ENCODE measurements around the gene DPM2. TPM values are rescaled to one million over a fixed set of nuclear protein-coding genes. Genes with fewer than 3 reads are reported as not detected.

The DPM2 gene, protein sequence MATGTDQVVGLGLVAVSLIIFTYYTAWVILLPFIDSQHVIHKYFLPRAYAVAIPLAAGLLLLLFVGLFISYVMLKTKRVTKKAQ
- total RNA-seq, result 14.9 TPM
- long read RNA-seq, transcript DPM2-201 (4 exons, 1,542 nt), result major isoform, 15 of 28 reads
- long read RNA-seq, transcript DPM2-205 (3 exons, 1,662 nt), result minor isoform, 7 of 28 reads
- long read RNA-seq, partial matches to known transcripts, result 3 of 28 reads
- long read RNA-seq, other reads (novel, unspliced or antisense), result 3 of 28 reads

DNA sequence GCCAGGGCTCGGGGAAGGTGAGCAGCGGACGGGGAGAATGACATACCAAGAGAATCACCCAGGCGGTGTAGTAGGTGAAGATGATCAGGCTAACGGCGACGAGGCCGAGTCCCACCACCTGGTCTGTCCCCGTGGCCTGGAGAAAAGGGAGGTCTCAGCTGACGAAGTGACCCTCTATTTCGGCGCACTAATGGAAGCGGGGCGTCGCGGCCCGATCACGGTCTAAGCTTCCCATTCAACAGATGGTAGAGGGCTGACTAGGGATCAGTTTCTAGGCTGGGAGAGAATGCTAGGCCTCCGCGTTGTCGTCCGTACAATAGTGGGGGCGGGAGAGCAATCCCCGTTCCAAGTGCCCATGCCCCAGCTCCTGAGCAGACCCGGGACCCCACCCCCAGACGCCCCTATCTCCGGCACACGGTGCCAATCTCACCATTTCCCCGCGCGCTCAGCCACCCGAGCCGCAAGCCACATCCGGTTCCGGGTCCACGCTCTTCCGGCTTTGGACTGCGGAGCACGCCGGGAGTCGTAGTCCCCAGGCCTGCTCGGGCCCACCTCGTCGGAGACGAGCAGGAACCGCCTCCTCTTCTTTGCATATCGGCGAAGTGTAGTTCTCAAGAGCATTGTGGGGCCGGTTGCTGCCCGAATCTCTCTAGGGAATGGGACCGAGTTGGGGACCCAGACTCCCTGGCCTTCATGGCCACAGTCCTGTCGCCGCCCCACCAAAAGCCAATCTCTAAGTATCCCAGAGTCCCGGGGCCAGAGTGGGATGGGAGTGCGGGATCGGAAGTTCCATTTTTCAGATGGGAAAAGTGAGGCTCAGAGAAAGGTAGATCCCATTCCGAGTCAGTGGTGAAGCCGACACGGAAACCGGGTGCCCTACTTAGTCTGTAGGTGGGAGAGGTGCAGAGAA lies at the start of gene DPM2:
DPM2 (minus strand) TSS at position 467 of the 910 bp plus-strand sequence; CDS start at position 433, 34 bp downstream.
- intact Hi-C loops (cut with DNase I), result no loop called here
- DNase-seq (ENCODE audit: low spot score), result peak; percentile 93

DNA sequence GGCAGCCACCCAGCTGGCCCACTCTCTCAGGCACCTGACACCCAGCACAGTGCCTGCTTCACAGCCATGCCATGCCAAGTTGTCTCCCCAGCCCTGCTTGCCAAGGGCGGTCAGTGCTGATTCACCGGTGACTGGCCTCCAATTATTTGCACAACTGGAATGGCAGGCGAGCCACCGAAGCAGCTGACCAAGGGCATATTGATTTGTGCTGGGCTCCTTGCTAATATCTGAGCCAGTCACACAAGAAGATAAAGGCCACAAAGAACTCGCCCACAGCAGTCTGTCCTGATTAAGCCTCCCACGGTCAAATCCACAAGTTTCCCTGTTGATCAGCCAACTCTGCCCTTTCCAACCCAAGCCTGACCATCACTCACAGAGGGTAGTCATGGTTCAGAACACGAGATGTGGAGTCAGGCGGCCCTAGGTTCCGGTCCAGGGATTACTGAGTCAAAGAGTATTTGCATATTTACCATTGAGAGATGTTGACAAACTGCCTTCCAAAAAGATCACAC lies 49.5 kb upstream of the DPM2 start:
- DNase-seq (ENCODE audit: low spot score), result no peak
- intact Hi-C loops (cut with DNase I), result no loop called here

DNA sequence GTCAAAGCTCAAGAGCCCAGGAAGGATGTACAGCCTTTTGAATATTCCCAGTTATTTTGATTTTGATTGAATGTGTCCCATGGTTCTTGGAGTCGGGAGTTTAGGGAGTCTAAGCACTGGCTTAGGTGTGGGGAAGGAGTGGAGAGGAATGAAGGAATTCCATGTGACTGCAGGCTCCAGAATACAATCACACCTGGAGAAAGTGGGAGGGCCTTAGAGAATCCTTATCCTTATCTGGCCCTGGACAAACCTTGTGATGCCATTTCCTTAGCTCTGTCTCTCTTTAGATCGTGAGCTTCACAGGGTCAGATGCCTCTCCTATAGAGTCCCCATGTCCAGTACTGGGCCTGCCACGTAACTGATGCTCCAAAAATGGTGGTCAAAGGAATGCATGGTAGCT lies 47.4 kb upstream of the DPM2 start:
- intact Hi-C loops (cut with DNase I), result no loop called here
- DNase-seq (ENCODE audit: low spot score), result no peak

DNA sequence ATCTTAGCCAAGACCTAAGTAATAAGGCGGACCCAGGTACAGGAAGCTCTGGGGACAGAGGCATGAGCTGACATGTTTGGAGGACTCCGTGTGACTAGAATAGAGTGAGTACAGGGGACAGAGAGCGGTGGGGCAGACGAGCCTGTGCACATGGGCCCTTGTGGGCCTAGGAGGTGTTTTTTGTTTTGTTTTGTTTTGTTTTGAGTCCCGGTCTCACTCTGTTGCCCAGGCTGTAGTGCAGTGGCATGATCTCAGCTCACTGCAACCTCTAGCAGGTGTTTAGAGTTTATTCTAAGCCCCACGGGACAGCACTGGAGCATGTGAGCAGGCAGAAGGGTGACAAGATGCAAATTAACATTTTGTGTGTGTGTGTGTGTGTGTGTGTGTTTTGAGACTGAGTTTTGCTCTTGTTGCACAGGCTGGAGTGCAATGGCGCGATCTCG lies 46.2 kb upstream of the DPM2 start:
- no peak for DNase-seq (ENCODE audit: low spot score)
- intact Hi-C loops (cut with DNase I), result no loop called here

DNA sequence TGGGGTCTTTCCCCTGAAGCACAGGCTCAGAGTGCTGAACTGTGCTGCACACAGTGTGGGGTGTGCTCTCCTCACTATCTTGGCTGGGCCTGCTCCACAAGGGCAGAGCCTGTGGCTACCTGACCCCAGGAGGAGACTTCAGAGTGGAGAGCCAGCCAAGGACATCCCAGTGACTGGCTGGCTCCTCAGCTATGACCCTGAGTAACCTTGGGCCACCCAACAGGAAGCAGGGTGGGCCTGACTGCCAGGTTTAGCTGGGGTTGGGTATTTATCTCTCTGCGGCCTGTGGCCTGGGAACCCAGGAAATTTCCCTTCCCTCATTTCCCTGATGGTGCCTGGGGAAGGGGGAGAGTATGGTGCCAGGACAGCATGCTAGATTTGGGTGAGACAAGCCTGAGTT lies 45.3 kb upstream of the DPM2 start:
- no peak for DNase-seq (ENCODE audit: low spot score)
- intact Hi-C loops (cut with DNase I), result no loop called here

DNA sequence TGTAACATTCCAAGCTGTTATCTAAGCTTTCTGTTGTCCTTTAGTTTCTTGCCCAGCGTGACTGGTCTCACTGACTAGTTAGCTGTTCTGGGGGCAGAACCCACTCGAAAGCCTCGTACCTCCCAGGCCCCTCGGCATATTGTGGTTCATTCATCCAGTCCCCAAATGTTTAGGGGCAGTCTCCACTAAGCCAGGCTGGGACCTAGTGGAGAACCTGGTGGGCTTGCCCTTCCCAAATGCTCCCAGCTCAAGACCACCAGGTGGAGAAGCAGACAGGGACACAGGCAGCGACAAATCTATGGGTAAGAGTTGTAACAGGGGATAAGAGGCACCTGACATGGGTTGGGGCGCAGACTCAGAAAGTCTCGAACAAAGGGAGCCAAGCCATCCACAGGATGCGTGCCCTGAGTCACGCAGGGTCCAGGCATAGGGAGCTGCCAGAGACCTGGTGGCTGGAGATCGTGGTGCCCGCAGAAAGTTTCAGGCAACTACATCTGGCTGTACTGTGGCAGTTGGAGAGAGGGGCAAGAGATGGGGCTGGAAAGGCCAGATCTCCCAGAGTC lies 44.0 kb upstream of the DPM2 start:
- intact Hi-C loops (cut with DNase I), result loop anchor here (2.0 kb wide), 1 partner anchor 31 kb away; no protein-coding TSS in a partner anchor
- no peak for DNase-seq (ENCODE audit: low spot score)

DNA sequence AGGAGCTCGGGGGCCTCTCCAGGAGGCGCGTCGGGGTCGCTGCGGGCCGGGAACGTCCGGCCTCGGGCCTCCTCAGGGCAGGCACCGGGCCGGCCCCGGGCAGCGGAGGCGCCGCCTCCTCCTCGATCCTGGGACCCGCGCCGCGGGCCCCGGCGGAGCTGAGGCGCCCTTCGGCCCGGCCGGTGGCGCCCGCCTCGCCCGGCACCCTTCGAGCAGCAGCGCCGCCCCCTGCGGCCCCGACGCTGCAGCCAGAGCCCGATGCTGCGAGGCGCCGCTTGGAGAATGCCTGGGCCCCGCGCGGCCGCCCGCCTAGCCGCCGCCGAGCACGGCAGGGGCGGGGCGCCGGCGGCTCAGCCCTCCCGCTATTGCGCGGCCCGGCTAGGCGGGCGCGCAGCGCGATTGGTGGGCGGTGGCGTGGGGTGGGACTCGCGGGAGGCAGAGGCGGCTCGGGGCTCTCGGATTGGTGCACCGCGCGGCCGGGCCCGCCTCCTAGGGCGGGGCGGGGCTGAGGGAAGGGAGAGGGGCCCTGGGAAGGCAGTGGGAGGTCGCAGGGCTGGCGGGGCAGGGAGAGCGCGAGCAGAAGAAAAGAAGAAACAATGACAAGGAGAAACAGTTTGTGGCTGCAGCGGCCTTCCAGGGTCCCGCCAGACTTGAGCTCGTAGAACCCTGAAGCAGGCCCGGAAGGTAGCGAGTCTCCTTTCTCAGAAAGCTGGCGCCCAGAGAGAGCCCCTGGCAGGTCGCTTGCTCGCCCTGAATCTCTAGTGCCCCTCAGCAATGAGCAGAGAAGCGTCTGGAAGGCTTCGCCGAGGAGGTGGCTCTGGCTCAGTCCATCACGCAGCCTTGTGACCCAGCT lies 43.3 kb upstream of the DPM2 start, which contains the start of gene EEIG1:
EEIG1 (minus strand) TSS at position 284 of the 853 bp plus-strand sequence. CDS start 852 bp downstream, outside the sequence.
- intact Hi-C loops (cut with DNase I), result loop anchor here (2.0 kb wide), 1 partner anchor 30 kb away; no protein-coding TSS in a partner anchor

DNA sequence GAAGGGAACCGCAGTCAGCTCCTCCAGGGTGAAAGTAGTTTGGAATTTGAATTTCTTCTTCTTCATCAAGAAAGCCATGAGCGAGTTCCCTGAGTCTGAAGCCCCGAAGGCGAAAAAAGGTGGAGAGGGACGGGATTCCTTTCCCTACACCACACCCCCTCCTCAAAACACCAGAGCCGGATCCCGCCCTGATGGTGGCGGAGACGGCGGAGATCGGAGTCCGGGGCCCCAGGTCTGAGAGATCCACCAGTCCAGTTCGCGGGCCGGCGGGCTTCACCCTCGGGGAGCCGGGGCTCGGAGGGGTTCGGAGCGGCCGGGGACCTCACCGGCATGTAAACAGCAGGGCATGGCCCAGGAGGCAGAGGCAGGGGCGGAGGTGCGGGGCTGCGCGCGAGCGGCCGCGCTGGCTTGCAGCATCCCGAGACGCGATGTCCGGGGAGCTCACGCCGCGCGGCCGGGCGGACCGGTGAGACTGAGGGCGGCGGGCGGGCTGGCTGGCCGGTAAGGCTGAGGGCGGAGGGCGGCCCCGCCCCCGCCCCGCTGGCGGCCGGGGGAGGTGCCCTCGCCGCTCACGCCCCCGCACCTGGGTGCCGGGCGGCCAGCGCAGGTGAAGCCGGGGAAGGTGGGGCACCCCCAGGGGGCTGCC lies 42.5 kb upstream of the DPM2 start:
- no peak for DNase-seq (ENCODE audit: low spot score)
- intact Hi-C loops (cut with DNase I), result loop anchor here (2.0 kb wide), 1 partner anchor 29 kb away; no protein-coding TSS in a partner anchor

More for the DNA sequence above, 43.3 kb upstream of the DPM2 start, which contains the start of gene EEIG1:
- DNase-seq (ENCODE audit: low spot score), result peak; percentile 98

DNA sequence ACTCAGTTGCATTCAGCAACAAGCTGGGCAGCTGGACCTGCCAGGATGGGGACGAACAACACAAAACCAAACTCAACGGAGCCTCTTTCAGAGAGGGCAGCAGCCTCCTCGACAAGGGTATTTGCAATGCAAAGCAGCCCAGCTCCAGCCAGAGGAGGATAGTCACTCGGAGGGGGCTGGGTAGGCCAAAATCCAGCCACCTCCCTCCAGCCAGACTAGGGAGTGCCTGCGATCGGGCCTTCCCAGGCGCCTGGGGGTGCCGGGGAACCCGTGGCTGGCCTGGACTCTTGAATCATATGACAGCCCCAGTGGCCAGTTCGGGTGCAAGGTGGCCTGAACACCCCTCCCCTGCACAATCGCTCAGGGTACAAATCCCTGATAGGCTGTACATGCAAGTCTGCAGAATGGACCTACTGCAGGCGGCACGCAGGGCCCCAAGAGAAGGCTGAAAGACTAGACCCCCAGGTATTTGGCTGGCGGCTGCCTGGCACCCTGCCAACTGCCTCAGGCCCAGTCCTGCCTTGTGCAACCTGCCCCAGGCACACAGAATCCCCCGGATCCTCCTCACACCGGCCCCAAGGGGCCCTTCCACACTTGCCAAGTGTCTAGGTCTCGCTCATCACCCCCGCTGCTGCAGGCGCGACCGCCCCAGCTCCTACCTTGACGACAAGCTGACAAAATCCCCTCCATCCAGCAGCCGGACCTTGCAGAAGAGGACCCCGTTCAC lies 41.8 kb upstream of the DPM2 start:
- no peak for DNase-seq (ENCODE audit: low spot score)
- intact Hi-C loops (cut with DNase I), result loop anchor here (2.0 kb wide), 1 partner anchor 29 kb away; no protein-coding TSS in a partner anchor

DNA sequence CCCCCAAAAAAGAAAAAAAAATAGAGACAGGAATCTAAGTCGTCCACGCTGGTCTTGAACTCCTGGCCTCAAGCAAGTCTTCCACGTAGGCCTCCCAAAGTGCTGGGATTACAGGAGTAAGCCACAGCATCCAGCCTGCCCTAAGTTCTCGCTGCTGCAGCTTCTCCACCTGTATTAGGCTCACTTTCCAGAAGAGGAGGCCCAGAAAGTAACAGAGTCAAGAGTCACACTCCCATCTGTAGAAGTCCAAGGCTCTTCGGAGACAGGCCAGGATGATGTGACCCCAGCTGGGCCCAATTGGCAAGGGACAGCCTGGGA lies 41.3 kb upstream of the DPM2 start:
- intact Hi-C loops (cut with DNase I), result no loop called here
- no peak for DNase-seq (ENCODE audit: low spot score)

DNA sequence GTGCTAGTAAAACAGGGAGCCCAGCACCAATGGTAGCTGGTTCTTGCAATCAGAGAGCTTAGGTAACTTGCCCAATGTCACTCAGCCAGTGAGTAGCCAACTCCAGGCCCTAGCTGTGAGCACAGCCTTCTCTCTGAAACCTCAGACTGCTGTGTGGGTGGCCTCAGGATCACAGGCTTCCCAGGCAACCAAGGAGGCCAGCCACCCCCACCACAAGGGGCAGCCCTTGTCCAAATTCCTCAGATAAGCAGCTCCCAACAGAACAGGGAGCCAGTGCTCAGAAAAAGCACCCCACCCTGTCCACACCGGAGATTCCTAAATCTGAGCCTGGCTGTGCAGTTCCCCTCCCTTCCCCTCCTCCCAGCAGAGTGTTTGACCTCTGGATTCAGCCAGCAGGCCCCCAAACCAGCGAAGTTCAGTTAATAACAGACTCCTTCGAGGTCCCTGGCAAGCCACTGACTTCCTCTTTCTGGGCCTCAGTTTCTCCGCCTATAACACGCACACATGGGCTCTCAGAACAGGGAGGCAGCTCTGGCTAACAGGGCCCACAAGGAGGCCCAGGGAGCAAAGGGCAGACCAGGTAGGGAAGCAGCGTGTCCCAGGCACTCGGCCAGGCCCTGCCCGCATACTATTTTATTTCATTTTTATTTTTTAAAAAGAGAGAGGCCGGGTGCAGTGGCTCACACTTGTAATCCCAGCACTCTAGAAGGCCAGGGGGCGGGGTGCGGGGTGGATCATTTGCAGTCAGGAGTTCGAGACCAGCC lies 40.4 kb upstream of the DPM2 start:
- intact Hi-C loops (cut with DNase I), result no loop called here
- DNase-seq (ENCODE audit: low spot score), result no peak

DNA sequence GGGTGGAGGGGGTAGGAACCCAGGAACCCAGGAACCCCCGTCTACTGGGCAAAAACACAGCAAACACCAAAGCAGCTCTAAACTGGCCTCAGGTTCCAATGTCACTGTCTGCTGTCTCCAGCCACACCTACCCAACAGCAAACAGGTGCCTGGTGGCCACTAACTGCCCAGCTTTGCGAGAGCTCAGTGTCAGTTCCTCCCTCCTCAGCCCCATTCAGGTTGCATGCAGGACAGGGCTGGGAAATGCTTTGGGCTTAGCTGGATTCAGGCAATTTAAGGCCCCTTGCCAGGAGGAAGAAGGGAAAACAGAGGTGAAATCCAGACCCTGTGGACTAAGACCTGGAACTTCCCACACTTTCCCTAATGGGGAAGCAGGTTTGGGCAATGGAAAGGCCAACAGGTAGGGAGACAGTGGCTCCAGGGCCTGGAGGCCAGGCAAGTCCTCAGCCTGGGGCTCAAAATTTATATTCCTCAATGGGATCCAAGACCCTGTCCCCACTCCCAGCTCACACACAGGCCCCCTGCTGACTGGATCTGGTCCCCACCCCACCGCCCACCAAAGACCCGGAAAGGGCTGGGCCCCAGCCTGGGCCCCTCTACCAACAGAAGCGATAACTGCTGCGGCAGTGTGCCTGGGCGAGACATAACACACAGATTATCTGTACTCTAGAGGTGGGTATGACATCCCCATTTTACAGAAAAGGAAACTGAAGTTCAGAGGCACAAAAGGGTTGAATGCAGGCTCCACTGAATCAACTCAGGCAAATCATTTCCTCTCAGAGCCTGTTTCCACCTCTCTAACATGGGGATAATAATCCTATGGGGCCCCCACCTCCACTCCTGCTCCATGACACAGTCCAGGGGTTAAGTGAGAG lies 39.6 kb upstream of the DPM2 start:
- intact Hi-C loops (cut with DNase I), result no loop called here
- no peak for DNase-seq (ENCODE audit: low spot score)

DNA sequence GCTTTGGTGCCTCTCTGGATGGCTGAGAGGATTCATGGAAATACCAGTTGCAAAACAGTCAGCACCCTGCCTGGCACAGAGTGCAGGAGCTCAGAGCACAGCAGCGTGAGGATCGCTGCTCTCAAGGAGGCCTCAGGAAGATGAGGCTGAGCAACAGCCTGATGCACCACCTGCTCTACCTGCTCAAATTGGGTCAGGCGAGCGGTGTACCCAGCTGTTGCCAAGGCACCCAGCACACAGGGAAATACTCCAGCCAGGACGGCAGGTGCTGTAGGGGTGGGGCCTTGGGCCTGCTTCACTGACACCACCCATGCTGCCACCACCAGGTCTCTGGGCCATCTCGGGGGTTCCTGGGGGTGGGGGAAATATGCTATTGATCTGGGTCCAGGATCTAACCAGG lies 38.8 kb upstream of the DPM2 start:
- no peak for DNase-seq (ENCODE audit: low spot score)
- intact Hi-C loops (cut with DNase I), result no loop called here

DNA sequence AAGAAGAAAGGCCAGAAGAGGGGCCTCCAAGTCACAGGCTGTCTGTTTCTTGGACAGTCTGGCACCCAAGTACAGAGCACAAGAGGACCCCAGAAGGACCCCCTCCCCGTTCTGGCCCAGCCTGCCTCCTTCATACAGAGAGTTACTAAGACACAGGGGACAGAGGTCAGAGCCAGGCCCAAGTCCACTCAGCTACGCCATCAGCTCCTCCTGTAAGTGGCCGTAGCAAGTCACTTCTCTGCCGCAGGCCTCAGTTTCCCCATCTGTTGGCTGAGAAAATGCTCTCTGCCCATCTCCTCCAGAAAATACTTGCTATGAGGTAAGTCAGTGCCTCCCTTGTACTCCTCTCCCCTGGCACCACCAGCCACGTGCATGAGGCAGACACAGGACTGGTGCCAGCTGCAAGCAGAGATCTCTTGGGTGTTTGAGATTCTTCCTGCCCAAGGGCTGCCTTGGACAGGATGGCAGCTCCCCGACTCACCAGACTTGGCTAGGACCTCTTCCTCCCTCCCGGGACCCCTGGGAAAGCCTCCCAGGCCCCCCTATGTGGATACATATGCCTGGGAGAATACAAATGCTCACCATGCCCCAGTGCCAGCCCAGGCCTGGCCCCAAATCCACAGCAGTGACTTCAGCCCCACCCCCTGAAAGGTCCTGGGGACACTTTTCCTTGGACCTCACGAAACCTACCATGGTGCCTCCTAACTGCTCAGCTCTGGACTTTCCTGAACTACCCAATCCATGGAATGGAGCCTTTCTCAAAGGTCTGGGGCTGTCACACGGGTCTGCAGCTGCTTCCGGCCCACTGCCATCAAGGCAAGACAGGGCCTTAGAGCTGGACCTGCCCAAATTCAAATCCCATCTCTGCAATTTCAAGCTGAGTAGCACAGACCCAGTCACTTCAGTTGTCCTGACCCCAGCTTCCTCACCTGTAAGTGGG lies 38.0 kb upstream of the DPM2 start:
- DNase-seq (ENCODE audit: low spot score), result no peak
- intact Hi-C loops (cut with DNase I), result no loop called here

DNA sequence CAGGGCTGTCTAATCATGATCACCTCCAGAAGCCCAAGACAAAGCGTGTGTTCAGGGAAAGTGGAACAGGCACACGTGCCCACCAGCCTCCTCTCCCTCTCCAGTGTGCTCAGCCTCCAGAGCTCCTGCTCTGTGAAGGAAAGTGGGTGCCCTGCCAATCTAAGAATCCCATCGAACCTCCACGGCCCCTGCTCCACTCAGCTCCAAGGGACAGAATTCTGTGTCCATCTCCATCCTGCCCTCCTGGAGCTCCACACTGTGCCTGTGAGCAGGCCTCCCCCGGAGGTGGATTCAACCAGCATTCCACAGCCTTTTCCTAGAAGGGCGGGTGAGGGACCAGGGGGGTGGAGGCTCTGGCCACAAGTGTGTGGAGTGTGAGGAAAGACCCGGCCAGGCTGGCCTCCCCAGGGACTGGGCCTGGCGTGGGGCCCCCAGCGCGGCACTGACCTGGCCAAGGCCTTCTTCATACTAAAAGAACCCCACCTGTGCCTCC lies 37.2 kb upstream of the DPM2 start:
- intact Hi-C loops (cut with DNase I), result no loop called here
- no peak for DNase-seq (ENCODE audit: low spot score)
